Fibroblast of skin of abdomen (primary cell): ENCODE data around the gene SUPT3H. TPM values are rescaled to one million over a fixed set of nuclear protein-coding genes. Genes with fewer than 3 reads are reported as not detected.

Source experiments
- DNase-seq: peaks from one replicate; pipeline ENCODE4 v3.0.0-alpha.2; 2013
- polyA plus RNA-seq, 2 experiments: library from polyadenylated mRNA; unstranded; fragments of 120-200 nt; gene quantifications; one replicate each; pipeline ENCODE4 v1.2.1, GENCODE V29; 2013; ENCODE audit not compliant: insufficient read length in 2 of 2

SUPT3H gene
- polyA plus RNA-seq (2013, experiment 1 of 2; ENCODE audit: insufficient read length), result 19.7 TPM
- 20.5 TPM for polyA plus RNA-seq (2013, experiment 2 of 2; ENCODE audit: insufficient read length)

DNA sequence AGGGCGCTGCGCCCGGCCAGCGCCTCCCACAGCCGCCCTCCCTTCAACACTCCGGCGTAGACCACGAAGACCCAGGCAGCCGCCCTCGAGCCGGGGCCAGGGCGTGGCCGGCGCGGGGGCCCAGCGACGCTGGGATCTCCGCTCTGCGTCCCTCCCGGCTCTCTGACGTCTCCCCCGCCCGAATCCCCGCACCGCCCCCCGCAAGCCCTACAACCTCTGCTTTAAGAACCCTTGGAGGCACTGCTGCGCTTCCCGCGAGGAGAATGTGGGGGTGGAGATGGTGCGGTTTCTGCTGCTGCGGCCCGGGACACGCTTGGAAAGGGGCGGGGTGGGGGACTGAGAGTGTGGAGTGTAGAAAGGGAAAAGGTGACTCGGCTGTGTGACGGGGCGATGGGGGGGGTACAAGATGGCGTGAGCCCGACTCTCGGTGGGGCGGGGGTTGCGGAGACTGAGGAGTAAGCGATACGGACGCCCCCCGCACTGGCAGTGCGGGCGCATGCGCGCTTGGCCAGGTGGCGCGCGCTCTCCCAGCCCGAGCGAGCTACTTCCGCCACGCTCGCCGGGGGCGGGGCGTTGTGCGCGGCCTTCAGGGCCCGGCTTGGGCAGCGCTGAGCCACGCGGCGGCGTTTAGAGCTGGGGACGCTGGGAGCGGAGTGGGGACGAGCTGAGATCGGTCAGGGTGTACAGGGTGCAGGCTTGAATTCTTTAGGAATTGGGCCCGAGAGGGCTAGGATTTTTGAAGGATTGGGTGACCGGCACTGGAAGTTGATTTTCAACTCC, at the start of gene SUPT3H:
SUPT3H (minus strand) TSS at position 381 of the 780 bp plus-strand sequence.
- DNase-seq, result peak; percentile 96

- DNase-seq, result no peak
These were observed 48.5 kb upstream of the SUPT3H start for GRCh38 chr6:45426251-45426650.

- no peak for DNase-seq
These were observed 46.7 kb upstream of the SUPT3H start for GRCh38 chr6:45424451-45424861.

- no peak for DNase-seq
These were observed 46.2 kb upstream of the SUPT3H start for GRCh38 chr6:45423824-45424450.

GRCh38 chr6:45423111-45423823, 45.5 kb upstream of the SUPT3H start:
- DNase-seq, result no peak

GRCh38 chr6:45422503-45423110, 44.9 kb upstream of the SUPT3H start:
- peak; percentile 69 for DNase-seq

GRCh38 chr6:45421709-45422502, 44.2 kb upstream of the SUPT3H start:
- peak; percentile 79 for DNase-seq

GRCh38 chr6:45420909-45421708, 43.4 kb upstream of the SUPT3H start:
- DNase-seq, result no peak

DNA sequence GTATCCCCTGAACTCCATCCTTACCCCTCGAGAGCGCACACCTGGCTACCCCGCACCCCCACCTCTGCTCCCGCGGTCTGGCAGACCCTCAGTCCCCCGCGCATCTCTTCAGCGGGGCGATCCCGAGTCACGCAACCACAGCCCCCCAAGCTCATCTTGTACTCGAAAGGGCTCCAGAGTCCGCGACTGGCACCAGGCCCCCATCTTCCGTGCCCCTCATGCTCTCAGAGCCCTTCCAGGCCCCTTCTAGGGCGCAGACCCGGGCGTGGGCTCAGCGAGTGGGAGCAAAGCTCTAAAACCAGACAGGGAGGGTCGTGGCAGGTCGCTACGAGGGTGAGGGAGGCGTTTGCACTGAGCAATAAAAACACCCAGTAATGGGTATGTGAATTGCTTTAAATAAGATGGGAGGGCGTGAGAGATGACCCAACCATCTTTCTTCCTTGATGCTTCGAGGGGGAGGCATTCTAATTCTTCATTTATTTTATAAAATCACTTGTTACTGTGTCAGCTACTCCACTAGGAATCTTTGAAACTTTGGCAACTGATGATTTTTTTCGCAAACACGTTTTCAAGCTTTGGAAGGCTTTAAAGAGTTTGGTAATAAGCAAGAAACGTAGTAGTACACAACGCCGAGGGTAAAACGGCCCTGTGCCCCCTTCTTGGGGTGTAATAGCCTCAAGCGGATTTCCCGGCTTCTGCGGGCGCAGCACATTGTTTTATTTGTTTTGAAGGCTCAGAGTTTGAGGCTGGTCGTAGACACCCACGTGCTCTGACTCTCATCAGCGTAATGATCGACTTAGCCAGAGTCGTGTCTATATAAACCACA, 42.6 kb upstream of the SUPT3H start:
- peak; percentile 75 for DNase-seq

DNA sequence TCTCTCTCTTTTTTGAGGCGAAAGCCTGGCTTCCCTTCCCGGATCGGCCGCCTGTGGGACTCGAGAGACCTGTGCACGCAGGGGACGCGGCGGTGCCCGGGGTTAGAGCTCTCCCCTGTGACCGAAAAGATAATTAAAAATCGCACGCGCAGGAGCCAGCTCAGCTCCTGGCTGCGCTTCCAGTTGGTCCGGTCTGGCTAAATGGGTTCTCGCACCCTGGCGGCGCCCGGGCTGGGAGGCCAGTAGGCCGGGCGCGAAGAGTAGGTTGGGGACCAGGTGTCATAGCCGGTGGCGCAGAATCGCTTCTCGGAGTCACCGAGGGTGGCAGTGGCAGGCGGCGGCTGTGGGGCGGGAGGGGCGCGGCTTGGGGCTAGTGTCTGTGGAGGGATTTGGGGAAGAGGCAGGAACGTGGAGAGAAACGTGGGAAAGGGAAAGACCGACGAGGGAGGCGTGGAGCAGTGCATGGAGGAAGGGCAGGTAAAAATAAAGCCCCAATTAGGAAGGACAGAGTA, 41.9 kb upstream of the SUPT3H start:
- DNase-seq, result peak; percentile 68

GRCh38 chr6:45417436-45417835, 39.7 kb upstream of the SUPT3H start:
- DNase-seq, result no peak

DNA sequence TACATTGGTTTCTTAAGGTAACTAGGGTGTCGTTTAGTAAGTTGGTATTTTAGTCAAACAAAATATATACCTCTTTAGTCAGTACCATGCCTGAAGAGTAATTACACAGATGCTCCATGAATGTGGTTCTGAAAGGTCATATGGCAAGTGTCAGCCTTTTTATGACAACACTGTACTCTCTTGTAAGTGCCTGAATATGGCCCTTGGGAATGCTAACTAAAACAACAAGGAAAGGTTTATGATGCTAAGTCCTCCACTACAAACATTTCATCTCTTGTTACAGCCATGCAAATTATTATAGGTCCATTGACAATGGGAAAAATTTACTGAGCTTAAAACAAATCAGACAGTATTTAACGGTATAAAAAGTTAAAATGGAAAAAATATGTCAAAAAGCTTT, 39.0 kb upstream of the SUPT3H start:
- no peak for DNase-seq

DNA sequence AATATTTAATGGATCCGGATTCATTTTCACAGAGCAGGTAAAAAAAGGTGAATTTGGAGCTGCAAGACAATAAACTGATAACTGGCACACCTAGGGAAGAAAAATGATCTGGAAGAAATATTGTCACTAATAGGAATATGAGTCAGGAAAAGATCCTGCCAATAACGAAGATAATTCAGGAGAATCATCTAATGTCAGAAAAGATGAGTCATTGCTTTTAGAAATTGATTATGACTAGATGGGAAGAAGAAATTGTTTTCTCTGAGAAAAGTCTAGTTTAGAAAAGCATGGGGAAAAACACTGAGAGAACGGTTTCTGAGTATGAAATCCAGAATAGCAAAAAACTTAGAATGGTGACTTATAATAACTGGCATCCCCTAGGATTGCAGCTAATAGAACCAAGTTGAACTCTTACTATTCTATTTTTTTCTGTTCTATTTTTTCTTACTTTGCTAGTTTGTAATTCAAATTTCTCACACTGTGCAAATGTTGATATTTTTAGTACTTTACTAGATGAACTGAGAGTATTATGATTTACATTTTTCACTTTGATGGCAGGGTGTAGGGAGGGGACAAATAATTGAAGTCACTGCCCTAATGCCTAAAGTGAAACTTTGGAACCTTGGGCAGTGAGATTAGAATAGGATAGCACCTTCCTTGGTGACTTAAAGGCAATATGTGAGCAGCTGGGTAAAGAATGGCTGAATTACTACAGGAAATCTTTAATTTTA, 38.2 kb upstream of the SUPT3H start:
- no peak for DNase-seq

DNA sequence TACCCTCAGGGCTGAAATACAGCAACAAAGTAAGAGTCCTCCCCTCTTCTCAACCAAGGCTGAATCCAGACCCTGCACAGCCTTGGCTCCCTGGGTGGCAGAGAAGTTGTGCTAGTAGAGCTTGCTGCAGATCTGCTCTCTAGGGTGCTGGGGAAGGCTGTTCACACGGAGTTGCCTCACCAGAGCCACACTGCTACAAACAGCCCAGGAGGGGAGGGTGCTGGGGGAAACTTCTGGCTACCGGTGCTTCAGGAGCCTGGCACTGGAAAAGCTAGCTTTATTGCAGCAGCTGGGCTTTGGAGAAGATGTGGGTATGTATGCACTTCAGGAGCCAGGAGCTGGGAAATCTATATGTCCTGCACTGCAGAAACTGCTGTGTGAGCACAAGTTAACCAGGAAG, 37.6 kb upstream of the SUPT3H start:
- DNase-seq, result no peak

- DNase-seq, result no peak
These were observed 34.2 kb upstream of the SUPT3H start for GRCh38 chr6:45411959-45412358.

- no peak for DNase-seq
These were observed 22.3 kb upstream of the SUPT3H start for GRCh38 chr6:45400021-45400420.

DNA sequence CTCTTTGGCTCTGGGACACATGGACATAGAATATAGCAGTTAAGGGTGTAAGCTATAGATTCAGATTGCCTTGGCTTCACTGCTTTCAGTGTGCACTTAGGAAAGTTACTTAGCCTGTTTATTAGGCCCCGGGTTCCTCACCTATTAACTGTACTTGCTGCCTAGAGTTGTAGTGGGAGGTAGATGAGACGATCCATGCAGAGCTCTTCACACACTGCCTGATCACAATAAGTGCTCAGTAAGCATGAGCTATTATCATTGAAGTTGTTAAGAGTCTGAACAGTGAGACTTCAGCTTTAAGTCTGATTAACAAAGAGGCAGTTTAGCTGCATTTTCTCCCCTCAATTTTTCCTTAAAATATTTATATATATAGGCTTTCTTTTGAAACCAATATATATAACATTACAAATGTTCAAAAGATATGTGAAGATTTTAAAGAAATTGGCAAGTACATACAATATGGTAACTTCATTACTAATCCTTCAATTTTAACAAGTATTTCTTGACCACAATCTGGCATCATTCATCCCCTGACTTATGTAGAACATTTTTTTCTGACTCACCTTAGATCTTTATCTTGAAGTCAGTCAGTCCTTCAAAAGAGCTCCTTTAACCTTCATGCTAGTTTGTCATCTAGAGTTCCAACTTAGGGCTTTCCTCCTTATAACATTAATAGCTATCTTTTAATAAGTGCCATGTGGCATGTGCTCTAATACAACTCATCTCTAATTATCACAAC, 20.5 kb upstream of the SUPT3H start:
- DNase-seq, result peak; percentile 33

- DNase-seq, result no peak
These were observed 16.9 kb upstream of the SUPT3H start for GRCh38 chr6:45394586-45395095.
